Measurements from ENCODE around the gene CCDC9B.

The CCDC9B gene

DNA sequence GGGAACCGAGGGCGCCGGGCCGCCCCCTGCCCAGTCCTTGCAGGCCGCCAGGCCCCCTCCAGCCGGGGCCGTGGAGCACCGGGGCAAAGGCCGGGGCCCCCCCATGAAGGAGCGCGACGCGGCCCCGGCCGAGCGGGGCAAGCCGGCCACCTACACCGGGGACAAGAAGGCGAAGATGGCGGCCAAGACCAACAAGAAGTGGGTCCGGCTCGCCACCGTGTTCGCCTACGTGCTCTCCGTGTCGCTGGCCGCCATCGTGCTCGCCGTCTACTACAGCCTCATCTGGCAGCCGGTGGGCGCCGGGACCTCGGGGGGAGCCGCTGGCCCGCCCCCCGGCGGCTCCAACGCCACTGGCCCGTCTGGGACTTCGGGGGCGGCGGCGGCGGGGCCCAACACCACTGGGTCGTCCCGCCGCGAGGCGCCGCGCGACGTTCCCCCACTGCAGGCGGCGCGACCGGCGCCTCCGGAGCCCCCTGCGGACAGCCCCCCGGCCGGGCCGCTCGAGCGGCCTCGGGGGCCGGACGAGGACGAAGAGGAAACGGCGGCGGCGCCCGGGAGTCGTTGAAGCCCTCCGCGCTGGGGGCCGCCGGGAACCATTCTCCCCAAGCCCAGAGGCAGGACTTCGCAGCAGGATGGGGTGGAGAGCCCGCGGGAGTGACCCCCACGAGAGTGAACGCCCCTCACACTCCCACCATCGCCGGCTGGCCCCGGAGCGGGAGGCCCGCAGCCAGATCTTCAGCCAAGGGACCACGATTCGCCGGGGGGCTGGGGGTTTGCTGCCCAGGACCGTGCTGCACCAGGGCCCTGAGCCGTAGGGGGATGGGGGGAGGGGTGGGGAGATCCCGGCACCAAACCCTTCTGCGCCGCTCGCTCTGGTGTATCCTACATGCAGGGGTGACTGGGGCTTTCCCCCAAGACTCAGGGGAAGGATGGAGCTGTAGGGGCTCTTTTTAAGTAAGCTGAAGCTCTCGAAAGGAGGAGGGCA, 16.5 kb downstream of the CCDC9B start:
- ChIA-PET POLR2A (no interaction called here), CTCF (interaction anchor here (0.9 to 8.9 kb wide), 10 partner anchors 13 to 98 kb away, joined by 3 to 222 read pairs (median 6); partner anchors contain the start of genes CCDC9B, KNSTRN and PLCB2)
- TF ChIP-seq CTCF (IDR thresholded peaks at IDR 0.05; ENCODE audit: control extremely low read depth, extremely low read depth, low read depth, missing control alignments): no peak
- DNase-seq (ENCODE audit: extremely low spot score): no peak

DNA sequence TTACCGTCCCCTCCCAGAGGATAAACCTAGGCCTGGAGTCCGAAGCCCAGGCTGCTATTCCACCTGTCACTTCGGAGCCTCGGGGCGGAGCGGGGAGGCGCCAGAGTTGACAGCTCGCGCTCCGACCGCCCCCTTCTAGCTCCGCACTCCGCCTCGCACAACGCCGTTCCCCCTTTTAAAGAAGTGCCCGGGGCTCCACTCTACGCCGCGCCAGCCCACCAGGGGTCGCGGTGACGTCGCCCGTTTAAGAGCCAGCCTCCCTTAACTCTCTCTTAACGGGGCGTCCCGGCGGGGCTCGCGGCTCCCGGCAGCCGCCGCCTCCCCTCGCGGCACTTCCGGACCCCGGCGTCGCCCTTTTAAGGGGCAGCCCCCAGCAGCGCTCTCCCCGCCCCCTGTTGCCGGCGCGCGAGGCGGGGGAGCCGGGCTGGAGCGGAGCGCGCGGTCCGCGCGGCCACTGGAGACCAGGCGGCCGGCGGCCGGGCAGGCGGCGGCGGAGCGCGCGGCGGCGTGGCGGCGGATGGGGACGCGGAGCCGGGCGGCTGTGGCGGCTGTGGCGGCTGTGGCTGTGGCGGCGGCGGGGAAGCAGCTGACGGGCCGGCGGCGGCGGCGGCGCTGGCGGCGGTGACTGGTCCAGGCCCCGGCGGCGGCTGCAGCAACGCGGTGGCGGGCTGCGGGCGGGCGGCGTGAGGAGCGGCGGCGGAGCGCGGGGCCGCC, 17.3 kb downstream of the CCDC9B start, which contains the start of gene INAFM2:
INAFM2 (plus strand) TSS at position 454 of the 714 bp plus-strand sequence. CDS start 364 bp downstream, outside the sequence.
- DNase-seq (ENCODE audit: extremely low spot score): peak; percentile 96
- TF ChIP-seq CTCF (IDR thresholded peaks at IDR 0.05; ENCODE audit: control extremely low read depth, extremely low read depth, low read depth, missing control alignments): peak; percentile 40
- ChIA-PET POLR2A (interaction anchor here (0.8 to 1.2 kb wide), 2 partner anchors 13 to 15 kb away, joined by 3 to 4 read pairs; no protein-coding TSS in a partner anchor), CTCF (interaction anchor here (0.6 to 23.2 kb wide), 17 partner anchors 13 to 127 kb away, joined by 3 to 405 read pairs (median 4); partner anchors contain the start of genes ANKRD63, CCDC9B, KNSTRN and PLCB2)

GRCh38 chr15:40322531-40323238, 18.1 kb downstream of the CCDC9B start:
- ChIA-PET CTCF (interaction anchor here (0.6 to 23.2 kb wide), 19 partner anchors 12 to 128 kb away, joined by 3 to 405 read pairs (median 4); partner anchors contain the start of genes ANKRD63, CCDC9B, KNSTRN and PLCB2), POLR2A (interaction anchor here (0.6 to 1.2 kb wide), 3 partner anchors 14 to 163 kb away, joined by 3 to 4 read pairs (median 3); no protein-coding TSS in a partner anchor)
- no peak for TF ChIP-seq CTCF (IDR thresholded peaks at IDR 0.05; ENCODE audit: control extremely low read depth, extremely low read depth, low read depth, missing control alignments)
- no peak for DNase-seq (ENCODE audit: extremely low spot score)

DNA sequence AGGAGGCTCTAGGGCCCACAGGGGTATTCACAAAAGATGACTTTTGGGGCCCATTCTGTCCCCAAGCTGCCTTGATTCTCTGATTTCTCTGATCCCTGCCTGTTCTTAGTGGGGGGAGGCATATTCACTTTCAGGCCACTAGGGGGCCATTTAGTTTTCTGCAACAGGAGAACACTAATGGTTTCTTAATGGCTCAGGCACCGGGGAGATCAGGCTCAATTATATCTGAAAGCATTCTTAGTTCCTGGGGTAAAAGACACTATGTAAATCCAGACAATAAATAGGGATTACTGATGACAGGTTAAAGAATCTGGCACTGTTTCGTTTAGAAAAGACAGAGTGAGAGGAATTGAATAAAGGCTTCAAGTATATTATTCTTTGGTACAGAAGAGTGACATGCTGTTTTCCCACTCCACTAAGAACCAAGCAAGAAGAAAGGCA, 19.8 kb downstream of the CCDC9B start:
- peak; percentile 72 for TF ChIP-seq CTCF (IDR thresholded peaks at IDR 0.05; ENCODE audit: control extremely low read depth, extremely low read depth, low read depth, missing control alignments)
- POLR2A ChIA-PET: no interaction called here
- DNase-seq (ENCODE audit: extremely low spot score): peak; percentile 78
- CTCF ChIA-PET: interaction anchor here (1.0 to 23.2 kb wide), 19 partner anchors 8 to 283 kb away, joined by 3 to 405 read pairs (median 6); partner anchors contain the start of genes CCDC9B and PLCB2

GRCh38 chr15:40320409-40320808, 20.3 kb downstream of the CCDC9B start:
- no peak for TF ChIP-seq CTCF (IDR thresholded peaks at IDR 0.05; ENCODE audit: control extremely low read depth, extremely low read depth, low read depth, missing control alignments)
- ChIA-PET CTCF (interaction anchor here (1.0 to 23.2 kb wide), 22 partner anchors 8 to 282 kb away, joined by 3 to 405 read pairs (median 5); partner anchors contain the start of genes BAHD1, CCDC9B, PHGR1 and PLCB2), POLR2A (no interaction called here)
- no peak for DNase-seq (ENCODE audit: extremely low spot score)

Data from GM10248 (cell line).